Activated naive CD8-positive, alpha-beta T cell treated with anti-CD3 and anti-CD28 coated beads, Interleukin-2, amount 50 U/mL, for 16 hours (primary cell): ENCODE results near the gene CNGB1.
"Not testable (repeated sequence)": the region's sequence is repeated elsewhere in the genome, so short reads cannot be mapped to it uniquely, and the experiment has no call there.

Source experiments
- DNase-seq: peaks from one replicate; pipeline ENCODE4 v3.0.0-alpha.2; 2020; ENCODE audit warnings: low read depth, low spot score

The CNGB1 gene

DNA sequence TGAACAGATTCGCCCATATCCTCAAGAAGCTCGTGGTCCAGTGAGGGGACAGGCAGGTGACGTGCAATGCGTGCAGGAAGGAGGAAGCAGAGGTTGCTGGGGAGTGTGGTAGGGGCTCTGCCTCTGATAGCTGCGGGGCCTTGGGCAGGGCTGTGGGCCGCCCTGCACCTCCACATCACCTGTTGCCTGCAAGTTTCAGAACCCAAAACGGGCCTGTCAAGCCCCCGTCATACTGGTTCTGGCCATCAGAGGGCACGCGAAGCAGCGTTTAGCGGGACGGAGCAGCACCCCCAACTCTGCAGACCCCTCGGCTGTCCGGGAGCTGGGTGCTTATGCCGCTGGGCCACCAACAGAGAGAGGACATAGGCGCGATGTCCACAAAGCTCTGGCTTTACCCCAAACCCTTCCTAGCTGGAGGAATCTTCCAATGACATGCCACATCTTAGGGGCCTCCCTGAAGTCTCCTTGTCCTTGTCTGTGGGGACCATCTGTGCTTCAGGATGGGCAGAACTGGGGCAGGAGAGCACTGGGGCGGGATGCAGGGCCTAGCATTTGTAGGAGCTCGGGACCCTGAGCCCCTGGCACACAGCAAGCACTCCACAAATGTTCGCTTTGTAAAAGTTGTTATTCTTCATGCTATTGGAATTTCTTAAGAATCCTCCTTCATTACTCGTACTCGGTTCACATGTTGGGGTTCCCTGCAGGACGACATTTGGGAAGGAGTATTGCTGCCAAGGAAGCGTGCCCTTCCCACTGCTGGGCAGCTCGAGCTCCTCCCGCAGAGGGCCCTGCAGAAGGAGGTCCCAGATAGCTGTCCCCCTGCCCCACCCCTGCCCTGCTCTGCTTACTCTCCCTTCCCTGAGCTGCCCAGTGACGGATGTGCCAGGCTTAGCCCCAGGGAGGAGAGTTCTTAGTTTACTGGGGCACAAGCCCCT is 64.3 kb downstream of the CNGB1 start:
- DNase-seq: no peak

DNA sequence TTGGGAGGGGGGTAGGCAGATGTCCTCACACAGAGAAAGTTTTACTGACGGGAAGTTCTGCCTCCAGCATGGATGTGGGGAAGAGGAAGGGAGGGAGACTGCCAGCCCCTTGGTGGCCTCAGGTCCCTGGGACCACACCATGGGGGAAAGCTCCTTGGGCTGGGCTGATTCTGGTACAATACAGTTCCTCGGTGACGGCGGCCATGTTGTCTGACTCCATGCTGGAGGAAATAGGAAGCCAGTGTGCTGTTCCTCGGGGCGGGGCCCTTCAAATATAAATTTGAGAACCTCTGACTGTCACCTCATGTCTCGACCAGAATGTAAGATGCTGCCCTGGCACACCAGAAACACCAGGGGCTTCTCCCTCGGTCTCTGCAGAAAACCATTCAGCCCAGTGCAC is 66.8 kb downstream of the CNGB1 start:
- no peak for DNase-seq

DNA sequence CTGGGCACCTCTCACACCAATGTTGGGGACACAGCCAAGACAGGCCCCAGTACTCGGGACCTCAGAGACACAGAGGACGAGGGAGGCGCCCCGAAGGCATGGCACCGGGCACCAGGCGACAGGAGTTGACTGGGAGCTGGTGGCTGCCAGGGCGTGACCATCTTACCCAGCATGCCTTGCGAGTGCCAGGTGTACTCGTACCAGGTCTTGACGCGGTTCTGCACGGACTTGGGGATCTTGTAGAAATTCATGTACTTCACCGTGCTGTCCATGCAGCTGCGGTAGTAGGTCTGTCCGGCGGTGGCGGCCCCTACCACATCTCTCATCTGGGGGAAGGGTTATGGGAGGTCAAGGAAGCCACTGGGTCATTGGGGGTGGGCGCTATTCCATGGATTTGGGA is 67.3 kb downstream of the CNGB1 start:
- DNase-seq: no peak

DNA sequence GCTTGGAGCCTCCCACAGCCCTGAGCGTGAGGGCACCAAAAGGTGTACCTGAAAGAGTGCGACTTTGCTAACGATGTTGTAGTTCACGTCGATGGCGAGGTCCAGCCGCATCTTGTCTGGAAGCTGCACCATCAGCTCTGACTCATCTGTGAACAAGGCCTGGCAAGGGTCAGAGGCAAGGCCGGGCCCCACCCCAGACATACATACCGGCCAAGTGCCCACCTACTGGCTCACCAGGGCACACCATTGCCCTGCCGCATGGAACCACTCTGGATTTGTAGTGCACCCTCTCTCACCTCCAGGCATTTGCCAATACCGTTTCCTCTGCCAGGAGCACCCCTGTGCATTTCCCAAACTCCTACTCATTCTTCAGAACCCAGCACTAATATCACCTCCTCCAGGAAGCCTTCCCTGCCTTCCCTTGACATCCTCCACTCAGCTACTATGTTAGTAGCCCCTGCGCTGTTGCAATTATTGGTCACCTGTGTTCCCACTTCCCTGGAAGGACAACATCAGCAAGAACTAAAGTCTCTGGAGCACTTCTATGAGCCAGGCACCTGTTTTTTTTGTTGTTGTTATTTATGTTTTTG is 69.4 kb downstream of the CNGB1 start:
- no peak for DNase-seq

DNA sequence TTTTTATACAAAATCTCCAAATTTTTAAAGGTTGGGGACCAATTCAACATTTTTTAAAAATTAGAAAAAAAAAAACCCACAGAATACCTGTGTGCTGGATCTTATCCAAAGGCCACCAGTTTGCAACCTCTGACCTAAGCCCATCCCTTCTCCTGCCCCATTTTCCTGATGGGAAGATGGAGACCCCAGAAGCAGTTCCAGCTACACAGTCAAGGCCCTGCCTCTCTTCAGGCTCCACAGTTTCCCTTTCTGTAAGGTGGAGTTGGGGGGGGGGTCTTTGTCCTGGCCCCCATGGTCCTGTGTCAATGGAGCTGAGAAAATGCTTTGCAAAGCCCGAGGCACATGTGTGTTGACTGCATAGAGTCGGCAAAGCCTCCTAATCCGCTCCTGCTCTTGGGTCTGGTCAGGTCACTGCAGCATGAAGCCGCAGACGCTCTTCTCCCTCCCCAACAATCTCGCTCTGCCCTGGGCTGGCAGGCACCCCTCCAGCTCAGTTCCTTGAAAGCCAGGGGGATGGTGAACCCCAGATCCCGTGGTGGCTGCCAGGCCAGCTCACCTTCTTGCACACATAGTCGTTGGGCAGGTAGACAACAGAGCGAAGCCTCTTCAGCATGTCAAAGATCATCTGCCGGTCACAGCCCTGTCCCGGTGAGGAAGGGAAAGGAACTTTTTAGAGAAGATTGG is 70.0 kb downstream of the CNGB1 start:
- DNase-seq: no peak

DNA sequence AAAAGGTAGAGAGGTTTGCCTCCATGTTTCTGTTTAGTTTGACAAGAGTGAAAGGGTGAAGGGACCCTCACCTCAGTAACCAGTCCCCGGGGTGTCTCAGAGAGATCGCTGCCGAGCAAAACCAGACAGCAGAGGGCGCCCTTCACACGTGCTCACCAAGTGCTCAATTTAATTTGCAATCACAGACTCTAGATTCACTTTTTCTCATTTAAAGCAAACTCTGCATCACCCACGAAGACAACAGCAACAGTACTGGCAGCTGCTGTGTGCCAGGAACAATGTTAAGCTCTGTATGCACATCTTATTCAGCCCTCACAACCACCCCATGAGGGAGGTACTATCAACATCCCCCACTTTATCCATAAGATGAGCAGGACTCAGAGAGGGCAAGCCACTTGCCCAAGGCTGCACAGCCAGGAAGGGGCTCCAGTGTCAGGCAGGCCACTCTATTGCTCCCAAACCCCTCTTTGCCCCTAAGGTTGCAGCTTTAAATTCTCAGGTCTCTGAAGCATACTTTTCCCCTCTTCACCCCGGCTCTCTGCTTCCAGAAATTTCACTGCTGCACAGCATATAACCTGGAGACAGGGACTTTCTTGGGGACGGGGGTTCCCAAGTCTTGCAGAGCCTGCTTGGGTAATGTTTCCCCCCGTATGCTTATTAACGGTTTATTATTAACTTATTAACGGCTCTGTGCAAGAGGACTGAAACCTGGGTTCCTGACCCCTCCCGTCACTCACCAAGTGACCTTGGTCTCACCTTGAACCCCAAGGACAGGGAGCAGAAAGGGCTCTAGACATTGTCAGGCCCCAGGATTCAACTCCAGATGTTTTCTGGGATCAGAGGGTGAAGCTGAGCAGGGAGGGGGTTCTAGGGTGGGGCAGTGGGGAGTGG is 70.9 kb downstream of the CNGB1 start:
- peak; percentile 55 for DNase-seq

DNA sequence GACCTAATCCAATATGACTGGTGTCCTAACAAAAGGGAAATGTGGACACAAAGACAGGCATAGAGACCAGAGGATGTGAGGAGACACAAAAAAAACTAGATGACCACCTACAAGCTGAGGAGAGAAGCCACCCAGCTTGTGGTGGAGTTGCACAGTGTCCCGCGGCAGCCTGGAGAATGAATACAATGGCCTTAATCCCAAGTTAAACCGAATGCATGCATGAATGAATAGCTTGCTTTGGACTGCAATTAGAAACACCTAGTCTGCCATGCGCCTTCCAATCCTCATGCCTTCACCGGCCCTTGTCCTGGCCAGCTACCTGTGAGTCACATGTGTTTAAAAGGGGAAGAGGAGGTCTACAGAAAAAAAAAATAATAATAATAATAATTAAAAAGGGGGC is 72.0 kb downstream of the CNGB1 start:
- DNase-seq: no peak

DNA sequence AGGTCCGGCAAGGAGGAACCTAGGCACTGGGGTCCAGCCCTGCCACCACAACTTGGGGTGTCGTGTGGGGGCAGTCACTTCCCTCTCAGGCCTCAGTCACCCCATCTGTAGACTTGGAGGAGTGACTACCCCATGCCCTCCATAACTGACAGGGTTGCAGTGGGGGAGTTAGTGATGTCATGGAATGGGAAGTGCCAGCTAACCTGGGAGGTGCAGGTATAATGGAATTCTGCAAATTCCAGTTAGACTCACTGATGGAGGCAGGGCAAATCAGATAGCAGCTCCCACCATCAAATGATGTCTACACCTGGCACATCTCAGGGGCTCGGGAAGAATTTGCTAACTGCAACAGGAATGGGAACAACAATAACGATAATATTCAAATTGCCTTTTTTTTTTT is 72.9 kb downstream of the CNGB1 start:
- no peak for DNase-seq

DNA sequence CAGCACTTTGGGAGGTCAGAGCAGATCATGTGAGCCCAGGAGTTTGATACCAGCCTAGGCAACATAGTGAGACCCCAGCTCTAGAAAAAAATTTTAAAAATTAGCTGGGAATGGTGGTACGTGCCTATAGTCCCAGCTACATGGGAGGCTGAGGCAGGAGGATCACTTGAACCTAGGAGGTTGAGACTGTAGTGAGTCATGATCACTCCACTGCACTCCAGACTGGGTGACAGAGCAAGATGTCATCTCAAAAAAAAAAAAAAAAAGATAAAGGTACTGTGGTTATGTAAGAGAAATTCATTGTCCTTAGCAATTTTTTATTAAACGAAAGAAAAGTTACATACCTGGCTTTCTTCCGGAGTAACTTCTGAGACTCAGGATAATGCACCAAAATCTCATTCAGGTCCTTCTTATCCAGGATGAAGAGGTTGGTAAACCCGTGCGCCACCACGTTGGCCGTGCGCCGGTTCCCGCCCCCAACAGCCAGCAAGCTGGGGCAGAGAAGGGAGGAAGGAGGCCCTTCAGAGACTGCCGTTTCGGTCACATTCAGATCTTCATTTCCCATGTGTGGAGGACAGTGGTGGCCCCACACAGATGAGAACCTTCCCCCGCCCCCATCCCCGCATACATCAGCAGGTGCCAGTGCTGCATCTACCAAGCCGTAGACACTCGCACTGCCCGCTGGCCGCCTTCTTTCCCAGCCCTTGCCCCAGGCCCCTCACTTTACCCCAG is 73.7 kb downstream of the CNGB1 start:
- no peak for DNase-seq

DNA sequence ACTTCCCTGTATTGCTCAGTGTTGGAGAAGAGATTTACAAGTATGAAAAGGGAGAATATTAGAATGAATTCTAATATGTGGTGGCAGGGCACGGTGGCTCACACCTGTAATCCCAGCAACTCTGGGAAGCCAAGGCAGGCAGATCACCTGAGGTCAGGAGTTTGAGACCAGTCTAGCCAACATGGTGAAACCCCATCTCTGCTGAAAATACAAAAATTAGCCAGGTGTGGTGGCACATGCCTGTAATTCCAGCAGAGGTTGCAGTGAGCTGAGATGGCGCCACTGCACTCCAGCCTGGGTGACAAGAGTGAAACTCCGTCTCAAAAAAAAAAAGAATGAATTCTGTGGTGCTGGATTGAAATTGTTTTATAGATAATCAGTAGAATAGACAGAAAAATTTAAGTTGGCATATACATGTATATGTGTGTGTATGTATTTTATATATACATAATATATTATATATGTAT is 75.8 kb downstream of the CNGB1 start:
- not testable (repeated sequence) for DNase-seq

DNA sequence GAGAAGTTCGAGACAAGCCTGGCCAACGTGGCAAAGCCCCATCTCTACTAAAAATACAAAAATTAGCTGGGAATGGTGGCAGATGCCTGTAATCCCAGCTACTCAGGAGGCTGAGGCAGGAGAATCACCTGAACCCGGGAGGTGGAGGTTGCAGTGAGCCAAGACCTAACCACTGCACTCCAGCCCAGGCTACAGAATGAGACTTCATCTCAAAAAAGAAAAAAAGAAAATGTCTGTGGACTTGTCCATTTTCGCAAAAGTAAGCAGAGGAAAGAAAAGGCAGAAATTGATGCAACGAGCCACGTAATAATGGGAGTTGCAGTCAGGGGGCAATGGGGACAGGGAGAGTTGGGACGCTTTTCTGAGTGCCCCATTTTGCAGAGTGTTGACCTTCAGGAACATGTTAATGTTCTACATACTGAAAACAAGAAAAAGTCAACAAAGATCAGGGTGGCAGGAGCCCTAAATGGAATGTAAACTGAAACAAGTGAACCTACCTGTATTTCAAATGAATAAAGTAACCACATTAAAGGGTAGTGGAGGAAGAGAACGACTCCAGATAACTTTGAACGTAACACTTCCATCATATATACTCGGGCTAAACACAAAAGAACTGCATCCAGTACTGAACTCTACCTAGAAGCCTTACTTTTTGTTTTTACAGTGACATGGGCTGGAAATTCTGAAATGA is 76.4 kb downstream of the CNGB1 start:
- DNase-seq: no peak

DNA sequence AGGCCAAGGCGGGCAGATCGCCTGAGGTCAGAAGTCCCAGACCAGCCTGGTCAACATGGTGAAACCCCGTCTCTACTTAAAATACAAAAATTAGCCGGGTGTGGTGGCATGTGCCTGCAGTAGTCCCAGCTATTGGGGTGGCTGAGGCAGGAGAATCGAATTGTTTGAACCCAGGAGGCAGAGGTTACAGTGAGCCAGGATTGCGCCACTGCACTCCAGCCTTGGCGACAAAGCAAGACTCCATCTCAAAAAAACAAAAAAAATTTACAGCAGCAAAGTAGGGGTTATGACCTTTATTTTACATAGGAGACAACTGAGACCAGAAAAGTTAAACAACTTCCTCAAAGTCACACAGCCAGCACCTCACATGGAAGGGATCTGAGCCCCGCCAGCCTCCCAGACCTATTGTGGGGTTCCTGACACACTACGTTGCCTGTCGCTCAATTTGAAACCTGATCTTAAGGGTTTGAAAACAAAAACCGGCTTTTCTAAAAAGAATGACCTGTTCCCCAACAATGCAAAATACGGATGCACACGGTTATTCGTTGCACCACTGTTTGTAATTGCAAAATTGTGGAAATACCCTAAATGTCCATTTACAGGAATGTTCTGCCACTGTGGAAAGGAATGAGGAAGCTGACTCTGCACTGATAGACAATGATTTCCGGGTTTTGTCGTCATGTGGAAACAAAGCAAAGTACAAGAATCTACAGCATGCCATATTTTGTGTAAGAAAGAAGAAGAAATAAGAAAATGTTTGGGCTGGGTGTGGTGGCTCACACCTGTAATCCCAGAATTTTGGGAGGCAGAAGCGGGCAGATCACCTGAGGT is 77.2 kb downstream of the CNGB1 start:
- DNase-seq: no peak

DNA sequence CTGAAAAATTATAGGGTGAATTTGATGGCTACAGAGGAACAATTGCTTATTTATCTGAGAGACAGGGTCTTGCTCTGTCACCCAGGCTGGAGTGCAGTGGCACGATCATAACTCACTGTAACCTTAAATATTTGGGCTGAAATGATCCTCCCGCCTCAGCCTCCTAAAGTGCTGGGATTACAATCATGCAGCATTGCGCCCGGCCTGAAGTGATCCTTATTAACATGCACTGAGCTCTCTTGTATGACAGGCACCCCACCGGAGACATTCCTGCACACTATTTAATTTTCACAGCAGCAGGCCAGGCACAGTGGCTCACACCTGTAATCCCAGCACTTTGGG is 77.7 kb downstream of the CNGB1 start:
- DNase-seq: no peak

DNA sequence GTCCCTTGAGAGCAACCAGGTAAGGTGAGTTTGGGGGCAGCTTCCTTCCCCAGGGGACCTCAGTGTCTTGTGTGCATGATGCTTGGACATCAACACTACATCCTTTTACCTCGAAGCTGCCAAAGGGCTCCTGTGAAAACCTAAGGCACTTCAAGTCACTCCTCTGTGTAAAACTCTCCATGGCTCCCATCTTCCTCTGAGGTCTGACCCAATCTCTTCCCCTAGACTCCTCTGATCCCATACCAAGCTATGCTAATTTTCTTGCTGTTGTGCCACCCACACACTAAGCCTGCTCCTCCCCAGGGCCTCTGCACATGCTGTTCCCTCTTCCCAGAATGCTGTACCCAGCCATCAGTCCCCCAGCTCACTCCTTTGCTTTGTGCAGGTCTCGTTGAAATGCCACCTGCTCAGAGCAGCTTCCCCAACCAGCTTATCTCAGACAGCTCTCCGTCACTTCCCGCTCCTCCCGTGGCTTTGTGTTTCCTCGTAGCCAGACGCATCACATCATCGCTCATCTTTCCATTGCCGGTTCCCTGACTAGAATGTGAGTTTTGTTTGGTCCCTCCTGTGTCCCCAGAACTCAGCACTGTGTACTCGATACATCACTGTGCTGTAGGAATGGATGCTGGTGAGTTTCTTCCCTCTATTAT is 78.4 kb downstream of the CNGB1 start:
- no peak for DNase-seq

DNA sequence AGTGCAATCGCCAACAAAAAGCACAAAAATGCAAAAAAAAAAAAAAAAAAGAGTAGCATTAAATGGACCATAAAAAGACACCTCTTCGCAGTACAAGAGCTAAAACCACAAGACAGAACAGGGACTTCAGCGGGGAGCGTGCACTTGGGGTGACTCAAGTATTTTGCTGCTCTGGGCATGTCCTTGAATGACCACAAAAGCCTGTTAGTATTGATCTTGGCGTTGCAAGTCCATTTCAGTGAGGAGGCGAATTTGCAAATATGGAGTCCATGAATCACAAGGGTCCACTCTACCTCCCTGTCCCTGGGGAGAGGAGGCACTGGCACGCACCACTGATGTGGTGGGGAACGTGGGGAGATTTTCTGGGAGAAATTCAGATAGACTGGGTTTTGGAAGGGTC is 78.9 kb downstream of the CNGB1 start:
- DNase-seq: no peak

DNA sequence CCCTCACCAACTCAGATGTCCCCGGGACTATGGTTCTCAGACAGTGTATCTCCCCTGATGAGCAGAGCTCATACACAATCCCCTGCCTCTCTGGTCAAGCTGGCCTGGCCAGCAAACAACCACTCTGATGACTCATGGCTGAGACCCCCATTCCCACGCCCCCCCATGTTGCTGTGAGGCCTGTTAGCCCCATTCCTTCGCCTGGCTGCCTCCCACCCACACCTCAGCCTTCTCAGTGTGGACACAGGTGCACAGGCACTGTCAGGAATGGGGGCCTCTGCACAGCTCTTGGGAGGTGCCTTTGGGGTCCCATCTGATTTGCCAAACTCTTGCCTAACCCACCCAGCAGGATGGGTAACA is 80.2 kb downstream of the CNGB1 start:
- DNase-seq: no peak

DNA sequence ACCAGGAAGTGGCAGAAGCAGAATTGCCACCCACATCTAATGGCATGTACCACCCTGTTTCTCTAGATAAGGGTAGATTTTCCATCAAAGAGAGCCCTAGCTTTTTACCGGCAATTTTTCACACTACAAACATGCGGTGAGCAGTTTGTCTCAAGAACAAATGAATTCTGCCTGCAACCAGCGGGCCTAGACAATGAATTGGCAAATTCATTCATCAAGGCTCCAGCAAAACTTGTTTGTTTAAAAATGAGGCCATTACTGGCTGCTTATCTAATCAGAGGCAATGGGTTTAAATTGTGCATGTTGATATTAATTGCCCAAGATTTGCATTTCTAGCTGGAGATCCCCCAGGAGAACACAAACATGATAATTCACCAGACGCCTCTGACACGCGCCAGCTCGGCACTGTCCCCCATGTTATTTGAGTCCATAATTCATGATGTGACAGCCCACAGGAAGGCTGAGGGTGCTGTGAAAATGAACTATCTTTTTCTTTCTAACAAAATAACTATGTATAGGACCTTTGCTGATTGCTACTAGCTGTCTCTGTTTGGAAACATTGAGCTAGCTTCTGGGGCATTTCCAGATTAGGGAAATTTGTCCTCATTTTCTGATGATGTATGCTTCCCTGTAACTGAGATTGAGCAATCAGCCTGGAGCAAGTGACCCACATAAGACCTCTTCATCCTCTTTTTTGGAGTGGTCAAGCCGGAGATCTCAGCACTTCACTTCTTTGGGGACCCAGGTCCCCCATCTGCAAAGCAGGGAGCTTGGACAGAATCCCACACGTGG is 80.8 kb downstream of the CNGB1 start:
- no peak for DNase-seq

DNA sequence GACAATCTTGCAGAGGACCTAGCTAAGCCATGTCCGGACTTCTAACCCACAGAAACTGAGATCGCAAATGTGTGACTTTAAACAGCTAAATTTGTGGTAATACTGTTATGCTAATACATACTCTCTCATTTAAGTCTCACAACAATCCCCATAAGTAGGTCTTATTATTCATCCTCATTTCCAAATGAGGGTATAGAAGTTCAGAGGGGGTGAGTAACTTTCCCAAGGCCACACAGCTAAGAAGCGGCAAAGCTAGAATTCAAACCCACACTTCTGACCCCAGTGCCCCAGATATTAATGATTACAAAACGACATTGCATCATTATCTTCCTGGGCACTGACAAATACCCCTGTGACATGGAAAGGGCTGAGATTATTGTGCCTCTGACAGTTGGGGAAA is 81.4 kb downstream of the CNGB1 start:
- no peak for DNase-seq
